Ascending aorta (tissue), 2 donors: ENCODE measurements around the gene HIP1R. TPM values are rescaled to one million over a fixed set of nuclear protein-coding genes. Genes with fewer than 3 reads are reported as not detected.

Source experiments
- DNase-seq, 2 donors: peaks; one replicate each; pipeline ENCODE4 v3.0.0-alpha.2; 2019; ENCODE audit warnings: low spot score in 2 of 2
- H3K27ac ChIP-seq, 2 donors: fragments of 200-600 bp; sonication (generic); one replicate each; pipeline ENCODE4 v1.5.1; 2016 to 2017; ENCODE audit warnings: mild to moderate bottlenecking in 1 of 2
- H3K27me3 ChIP-seq: fragments of 200-600 bp; sonication (generic); one replicate; pipeline ENCODE4 v1.5.1; 2017
- H3K36me3 ChIP-seq, 2 donors: fragments of 200-600 bp; sonication (generic); one replicate each; pipeline ENCODE4 v1.5.1; 2016
- H3K4me1 ChIP-seq, 2 donors: fragments of 200-600 bp; sonication (generic); one replicate each; pipeline ENCODE4 v1.5.1; 2016 to 2017; ENCODE audit warnings: mild to moderate bottlenecking in 1 of 2
- H3K4me3 ChIP-seq, 2 donors: fragments of 200-600 bp; sonication (generic); one replicate each; pipeline ENCODE4 v1.5.1; 2016 to 2017; ENCODE audit warnings: mild to moderate bottlenecking in 1 of 2
- H3K9me3 ChIP-seq, 2 donors: fragments of 200-600 bp; sonication (generic); one replicate each; pipeline ENCODE4 v1.5.1; 2016
- intact Hi-C: fragments of 100-400 bp; cut with DNase I; formaldehyde crosslinking; loops from one replicate; pipeline ENCODE4 v1.15.1; 2023
- total RNA-seq: library from RNA; depleted of rRNA; stranded (reverse); fragments of >200 nt; gene quantifications from one replicate; pipeline ENCODE4 v1.1.0, GENCODE V29; 2016
- TF ChIP-seq, protein P1 (sequence below), 3 experiments: fragments of 200-600 bp in 2 of 3; fragments of 450-650 bp in 1 of 3; sonication (generic) in 2 of 3; IDR thresholded peaks; one replicate each; pipeline ENCODE4 v1.5.1; 2016 to 2019; ENCODE audit warnings: antibody characterized with exemption in 3 of 3, mild to moderate bottlenecking in 1 of 3, moderate library complexity in 1 of 3

HIP1R gene
- total RNA-seq, 1 donor from 2014 or later, result 98.7 TPM

DNA sequence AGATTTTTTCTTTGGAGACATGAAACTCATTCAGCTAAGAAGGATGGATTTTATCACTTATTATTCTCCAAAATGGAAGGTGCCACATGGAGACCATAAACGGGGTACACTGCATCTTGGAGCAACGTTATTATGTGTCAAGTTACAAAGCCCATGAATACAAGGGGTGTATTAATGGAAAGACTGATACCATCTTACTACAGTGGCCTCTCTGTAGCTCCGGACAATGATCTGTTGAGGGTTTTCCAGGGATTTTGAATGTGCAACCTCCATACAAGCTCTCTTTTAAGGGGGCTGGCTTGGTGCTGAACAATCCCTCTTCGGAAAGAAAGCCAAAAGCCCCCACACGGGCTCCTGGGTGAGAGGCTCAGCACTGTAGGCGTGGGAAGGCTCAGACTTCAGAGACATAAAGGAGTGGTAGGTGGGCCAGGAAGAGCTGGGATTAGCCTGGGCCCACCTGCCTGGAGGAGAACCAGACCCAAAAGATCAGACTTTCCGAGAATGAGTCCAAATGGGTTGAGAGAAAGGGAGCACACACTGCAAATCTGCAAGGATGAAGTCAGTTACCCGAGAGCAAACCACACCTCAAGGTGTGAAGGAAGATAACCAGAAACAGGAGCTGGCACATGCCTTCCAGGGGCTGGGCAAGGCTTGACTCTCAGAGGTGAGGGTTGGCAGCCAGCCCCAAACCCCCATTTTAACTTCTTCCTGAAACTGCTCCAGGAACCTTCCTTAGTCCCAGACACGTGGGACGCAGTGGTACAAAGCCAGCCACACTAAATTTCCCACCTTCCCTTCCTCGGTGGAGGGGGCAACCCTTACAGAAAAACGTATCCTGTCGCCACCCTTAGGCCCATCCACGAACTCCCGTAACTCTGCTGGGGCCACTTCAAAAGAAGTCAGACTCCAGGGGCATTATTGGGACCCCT is 59.2 kb downstream of the HIP1R start:
- Histone ChIP-seq H3K27ac (peak overlapping the region; percentile 84 to 94), H3K4me1 (peaks cover 0 to 42% of the 10 kb centered on the region in 2 donors), H3K27me3 (no peaks in the 10 kb centered on the region), H3K9me3 (no peaks in the 10 kb centered on the region), H3K36me3 (no peaks in the 10 kb centered on the region), H3K4me3 (peak overlapping the region; percentile 89 to 98)
- DNase-seq, result peak in 1 of 2 donors; percentile 64
- TF ChIP-seq, protein P1, sequence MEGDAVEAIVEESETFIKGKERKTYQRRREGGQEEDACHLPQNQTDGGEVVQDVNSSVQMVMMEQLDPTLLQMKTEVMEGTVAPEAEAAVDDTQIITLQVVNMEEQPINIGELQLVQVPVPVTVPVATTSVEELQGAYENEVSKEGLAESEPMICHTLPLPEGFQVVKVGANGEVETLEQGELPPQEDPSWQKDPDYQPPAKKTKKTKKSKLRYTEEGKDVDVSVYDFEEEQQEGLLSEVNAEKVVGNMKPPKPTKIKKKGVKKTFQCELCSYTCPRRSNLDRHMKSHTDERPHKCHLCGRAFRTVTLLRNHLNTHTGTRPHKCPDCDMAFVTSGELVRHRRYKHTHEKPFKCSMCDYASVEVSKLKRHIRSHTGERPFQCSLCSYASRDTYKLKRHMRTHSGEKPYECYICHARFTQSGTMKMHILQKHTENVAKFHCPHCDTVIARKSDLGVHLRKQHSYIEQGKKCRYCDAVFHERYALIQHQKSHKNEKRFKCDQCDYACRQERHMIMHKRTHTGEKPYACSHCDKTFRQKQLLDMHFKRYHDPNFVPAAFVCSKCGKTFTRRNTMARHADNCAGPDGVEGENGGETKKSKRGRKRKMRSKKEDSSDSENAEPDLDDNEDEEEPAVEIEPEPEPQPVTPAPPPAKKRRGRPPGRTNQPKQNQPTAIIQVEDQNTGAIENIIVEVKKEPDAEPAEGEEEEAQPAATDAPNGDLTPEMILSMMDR (IDR thresholded peaks at IDR 0.05), result no peak
- intact Hi-C loops, result loop anchor here (5.0 kb wide), 2 partner anchors 42 to 73 kb away; partner anchors contain the start of gene ABCB9

DNA sequence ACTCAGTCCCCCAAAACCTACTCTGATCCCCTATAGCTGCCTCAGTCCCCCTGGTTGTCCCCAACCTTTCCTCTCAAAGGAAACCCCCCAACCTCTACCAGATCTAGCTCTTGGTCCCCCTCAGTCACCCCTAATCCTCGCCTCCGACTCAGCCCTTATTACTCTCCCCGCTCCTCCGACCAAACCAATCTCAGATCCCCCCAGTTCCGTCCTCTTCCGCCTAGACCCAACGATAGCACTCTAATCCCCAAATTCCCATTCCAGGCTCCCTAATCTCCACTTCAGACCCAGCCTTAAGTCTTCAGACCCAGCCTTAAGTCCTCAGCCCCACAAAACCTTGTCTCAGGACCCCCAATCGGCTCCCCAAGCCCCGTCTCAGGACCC is 60.1 kb downstream of the HIP1R start:
- no peaks in the 10 kb centered on the region for H3K36me3 ChIP-seq
- H3K4me3 ChIP-seq, result peak overlapping the region; percentile 89 to 98
- H3K9me3 ChIP-seq, result no peaks in the 10 kb centered on the region
- TF ChIP-seq, protein P1 (IDR thresholded peaks at IDR 0.05), result no peak
- H3K27me3 ChIP-seq, result no peaks in the 10 kb centered on the region
- H3K4me1 ChIP-seq, result peaks cover 0 to 35% of the 10 kb centered on the region in 2 donors
- intact Hi-C loops, result loop anchor here (5.0 kb wide), 2 partner anchors 43 to 72 kb away; partner anchors contain the start of gene ABCB9
- peak overlapping the region; percentile 84 to 94 for H3K27ac ChIP-seq
- DNase-seq, result no peak

DNA sequence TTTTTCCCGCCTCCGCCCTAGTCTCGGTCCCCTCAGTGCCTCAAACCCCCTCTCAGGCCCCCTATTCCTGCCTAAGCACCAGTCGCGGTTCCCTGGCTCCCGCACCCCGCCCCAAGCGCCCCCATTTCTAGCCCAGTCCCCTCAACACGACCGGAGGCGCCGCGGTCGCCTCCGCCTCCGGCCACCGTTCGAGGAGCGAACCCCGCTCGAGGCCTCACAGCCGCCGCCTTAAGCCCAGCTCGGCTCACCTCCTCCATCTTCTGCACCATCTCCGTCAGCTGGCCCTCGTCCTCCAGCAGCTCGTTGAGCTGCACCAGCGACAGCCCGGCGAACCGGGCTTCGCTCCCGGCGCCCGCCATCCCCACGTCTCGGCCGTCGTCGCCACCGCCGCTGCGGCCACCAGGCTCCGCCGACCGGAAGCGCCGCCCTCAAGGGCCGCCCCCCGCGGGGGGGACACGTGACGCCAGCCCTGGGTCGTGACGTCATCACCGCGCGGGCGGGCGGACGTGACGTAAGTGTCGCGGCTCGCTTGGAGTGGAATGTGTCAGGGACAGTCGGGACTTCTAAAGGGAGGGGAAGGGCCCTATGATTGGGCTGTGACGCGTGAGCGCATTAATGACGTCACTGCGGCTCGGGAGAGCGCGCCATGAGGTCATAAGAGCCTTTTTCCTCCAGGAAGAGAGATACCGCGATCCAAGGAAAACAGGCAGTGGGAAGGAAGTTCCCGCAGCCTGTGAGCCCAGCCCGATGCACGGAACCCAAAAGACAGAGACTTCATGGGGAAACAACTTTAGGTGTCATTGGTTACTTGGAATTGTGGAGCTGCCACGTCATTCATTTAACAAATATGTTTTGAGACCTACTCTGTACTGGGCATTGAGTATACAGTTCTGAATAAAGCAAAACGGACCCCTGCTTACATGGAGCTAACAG is 60.7 kb downstream of the HIP1R start, which contains the start of gene VPS37B:
Gene VPS37B (minus strand): TSS at position 421 of the 933 bp plus-strand sequence. CDS start 62 bp downstream, at position 359.
- no peaks in the 10 kb centered on the region for H3K27me3 ChIP-seq
- peak within 1 kb of the TSS; percentile 84 to 94 for H3K27ac ChIP-seq
- no peaks in the 10 kb centered on the region for H3K9me3 ChIP-seq
- intact Hi-C loops, result loop anchor here (2.0 to 5.0 kb wide), 3 partner anchors 44 to 71 kb away; partner anchors contain the start of gene ABCB9
- H3K4me1 ChIP-seq, result peaks cover 0 to 28% of the 10 kb centered on the region in 2 donors
- peak within 1 kb of the TSS; percentile 89 to 98 for H3K4me3 ChIP-seq
- TF ChIP-seq, protein P1 (IDR thresholded peaks at IDR 0.05), result peak in 1 of 3 experiments; percentile 44
- no peaks in the 10 kb centered on the region for H3K36me3 ChIP-seq
- DNase-seq, result peak; percentile 65 to 94

DNA sequence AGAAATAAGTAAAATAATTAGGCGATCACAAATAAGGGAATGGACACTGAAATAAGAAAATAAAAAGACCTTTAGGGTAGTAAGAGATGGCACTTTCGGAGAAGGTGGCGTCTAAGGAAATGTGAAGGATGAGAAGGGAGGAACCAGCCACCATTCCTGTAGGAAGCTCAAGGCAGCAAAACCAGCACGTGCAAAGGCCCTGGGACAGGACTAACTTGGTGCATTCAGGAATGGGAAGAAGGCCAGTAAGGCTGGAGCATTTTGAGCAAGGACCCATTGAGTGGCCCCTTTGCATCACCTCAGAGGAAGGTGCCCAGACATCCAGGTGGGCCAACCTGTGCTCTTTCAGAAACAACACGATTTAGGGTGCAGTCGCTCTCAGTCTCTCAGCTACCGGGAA is 61.4 kb downstream of the HIP1R start:
- intact Hi-C loops, result loop anchor here (2.0 to 5.0 kb wide), 3 partner anchors 44 to 71 kb away; partner anchors contain the start of gene ABCB9

More for the DNA sequence above, 61.4 kb downstream of the HIP1R start:
- no peak for DNase-seq
- Histone ChIP-seq H3K27me3 (no peaks in the 10 kb centered on the region), H3K27ac (peak overlapping the region; percentile 84 to 94), H3K4me3 (peak overlapping the region in 1 of 2 donors; percentile 89), H3K36me3 (no peaks in the 10 kb centered on the region), H3K4me1 (peaks cover 0 to 23% of the 10 kb centered on the region in 2 donors), H3K9me3 (no peaks in the 10 kb centered on the region)
- TF ChIP-seq, protein P1 (IDR thresholded peaks at IDR 0.05), result no peak
